ENCODE results near the gene TLX1.

The TLX1 gene

DNA sequence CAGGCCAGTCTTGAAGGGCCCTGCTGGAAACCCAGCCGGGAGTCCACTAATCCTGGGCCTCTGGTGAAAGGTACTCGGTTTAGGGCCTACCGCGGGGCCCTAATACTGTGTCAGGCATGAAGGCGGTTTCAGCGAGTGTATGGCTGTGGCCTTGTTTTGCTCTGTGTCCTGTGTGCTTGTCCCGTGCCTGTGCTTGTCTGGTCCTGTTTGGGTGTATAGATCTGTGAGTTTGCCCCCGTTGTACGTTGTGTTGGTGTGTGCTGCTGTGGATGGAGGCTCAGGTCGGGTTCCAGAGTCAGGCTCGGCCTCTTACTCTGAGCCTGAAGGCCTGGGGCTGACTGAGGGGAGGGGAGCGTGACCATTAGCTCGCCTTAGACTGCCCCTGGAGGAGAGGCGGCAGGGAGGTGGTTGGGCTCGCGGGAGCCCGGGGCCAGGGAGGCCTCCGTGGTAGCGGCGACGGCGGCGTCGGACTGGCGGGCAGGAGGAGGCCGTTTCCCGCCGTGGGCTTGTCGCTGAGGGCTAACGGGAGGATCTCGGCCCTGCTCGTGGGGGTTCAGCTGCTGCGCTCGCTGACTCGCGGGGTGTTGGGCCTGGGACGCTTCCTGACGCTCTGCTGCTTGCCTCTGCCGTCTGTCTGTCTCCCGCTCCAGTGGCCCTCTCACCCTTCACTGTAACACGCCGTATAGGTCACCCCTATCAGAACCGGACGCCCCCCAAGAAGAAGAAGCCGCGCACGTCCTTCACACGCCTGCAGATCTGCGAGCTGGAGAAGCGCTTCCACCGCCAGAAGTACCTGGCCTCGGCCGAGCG is 2.6 kb downstream of the TLX1 start:
- DNase-seq (ENCODE audit: low read depth in 2 of 2, low spot score in 1 of 2) = no peak

GRCh38 chr10:101134299-101135127 is 3.4 kb downstream of the TLX1 start:
- no peak for DNase-seq (ENCODE audit: low read depth in 2 of 2, low spot score in 1 of 2)

DNA sequence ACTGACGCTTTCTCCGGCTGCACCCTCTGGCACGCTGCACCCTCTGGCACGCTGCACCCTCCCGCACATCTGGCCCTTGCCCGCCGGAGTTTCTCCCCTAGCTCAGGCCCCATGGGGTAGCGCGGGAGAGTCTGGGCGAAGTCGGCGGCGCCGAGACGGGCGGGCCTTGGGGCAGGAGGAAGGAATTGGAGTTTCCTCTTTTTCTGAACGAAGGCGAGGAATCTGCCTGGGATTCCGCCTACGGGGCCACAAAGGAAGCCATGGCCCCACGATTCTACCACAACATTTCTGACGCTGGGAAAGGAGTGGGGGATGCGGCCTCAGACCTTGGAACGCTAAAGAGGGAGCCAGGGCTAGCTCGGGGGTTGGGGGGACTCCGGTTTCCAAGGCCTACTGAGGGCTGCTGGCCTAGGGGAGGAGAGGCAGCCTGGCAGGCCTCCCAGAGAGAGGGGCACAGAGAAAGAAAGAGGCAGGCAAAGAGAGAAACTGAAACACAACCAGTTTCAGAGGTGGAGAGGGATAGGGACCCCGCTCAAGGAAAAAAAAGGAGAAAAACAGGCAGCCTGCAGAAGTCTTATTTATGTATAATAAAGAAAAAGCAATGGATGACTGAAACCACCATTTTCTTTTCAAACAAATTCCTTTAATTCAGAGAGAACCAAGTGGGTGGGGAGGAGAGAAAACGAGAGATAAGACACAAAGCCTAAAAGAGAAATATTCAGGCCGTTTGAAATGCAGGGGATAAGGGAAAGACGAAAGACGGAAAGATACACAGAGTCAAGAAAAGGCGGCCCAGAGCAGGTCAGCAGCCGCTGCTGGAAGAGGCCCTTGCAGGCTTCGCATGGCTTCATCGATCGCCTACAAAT is 4.3 kb downstream of the TLX1 start:
- DNase-seq (ENCODE audit: low read depth in 2 of 2, low spot score in 1 of 2) = no peak

- DNase-seq (ENCODE audit: low read depth in 2 of 2, low spot score in 1 of 2) = no peak
These were observed 5.1 kb downstream of the TLX1 start for GRCh38 chr10:101136007-101136707.

DNA sequence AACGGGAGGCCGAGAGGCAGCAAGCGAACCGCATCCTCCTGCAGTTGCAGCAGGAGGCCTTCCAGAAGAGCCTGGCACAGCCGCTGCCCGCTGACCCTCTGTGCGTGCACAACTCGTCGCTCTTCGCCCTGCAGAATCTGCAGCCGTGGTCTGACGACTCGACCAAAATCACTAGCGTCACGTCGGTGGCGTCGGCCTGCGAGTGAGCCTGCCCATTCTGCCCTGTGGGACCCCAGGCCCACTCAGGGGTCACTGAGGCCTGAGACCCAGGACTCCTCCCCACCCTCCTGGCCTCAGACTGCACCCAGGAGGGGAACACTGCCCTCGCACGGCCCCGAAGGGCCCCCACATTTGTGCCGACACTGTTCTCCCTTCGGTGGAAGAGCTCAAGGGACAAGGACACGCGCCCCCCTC is 5.6 kb downstream of the TLX1 start:
- DNase-seq (ENCODE audit: low read depth in 2 of 2, low spot score in 1 of 2) = no peak

DNA sequence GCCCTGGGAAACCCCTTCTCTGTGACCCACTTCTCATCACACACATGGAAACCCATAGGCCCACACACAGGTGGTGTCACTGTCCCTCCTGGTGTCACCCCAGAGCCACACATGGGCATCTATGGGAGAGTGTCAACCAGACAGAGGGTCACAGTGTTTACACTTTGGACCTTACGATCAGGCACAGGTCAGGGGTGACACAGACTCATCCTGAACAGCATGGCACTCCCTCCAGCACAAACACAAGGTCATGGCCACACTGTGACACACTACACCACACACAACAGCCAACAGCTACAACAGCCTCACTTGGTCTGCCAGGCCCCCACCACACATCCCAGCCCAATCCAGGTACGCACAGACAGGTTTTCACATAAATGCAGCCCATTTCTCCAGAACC is 6.2 kb downstream of the TLX1 start:
- DNase-seq (ENCODE audit: low read depth in 2 of 2, low spot score in 1 of 2) = no peak

- no peak for DNase-seq (ENCODE audit: low read depth in 2 of 2, low spot score in 1 of 2)
These were observed 7.8 kb downstream of the TLX1 start for GRCh38 chr10:101138788-101139420.

DNA sequence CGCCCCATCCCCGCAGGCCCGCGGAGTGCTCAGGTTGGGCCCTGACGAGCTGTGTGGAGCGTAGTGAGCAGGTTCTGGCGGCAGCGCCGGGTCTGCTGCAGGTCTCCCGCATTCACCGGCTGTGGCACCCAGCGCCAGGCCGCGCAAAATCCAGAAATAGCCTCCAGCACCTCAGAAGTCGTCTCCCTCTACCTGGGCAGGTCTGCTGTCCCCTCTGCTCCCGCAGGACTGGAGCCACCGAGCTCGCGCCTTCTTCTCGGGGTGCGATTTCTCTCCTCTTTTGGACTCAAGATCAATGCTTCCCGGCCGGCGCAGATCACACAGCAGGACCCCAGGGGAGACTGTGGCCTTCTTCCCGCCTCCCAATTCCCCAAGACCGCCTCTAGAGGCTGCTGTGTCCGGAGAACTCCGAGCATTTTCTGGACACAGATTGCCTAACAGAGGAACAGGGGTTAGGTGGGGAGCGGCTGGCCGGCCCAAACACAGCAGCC is 8.4 kb downstream of the TLX1 start:
- DNase-seq (ENCODE audit: low read depth in 2 of 2, low spot score in 1 of 2) = no peak

- DNase-seq (ENCODE audit: low read depth in 2 of 2, low spot score in 1 of 2) = no peak
These were observed 9.2 kb downstream of the TLX1 start for GRCh38 chr10:101140084-101140949.

DNA sequence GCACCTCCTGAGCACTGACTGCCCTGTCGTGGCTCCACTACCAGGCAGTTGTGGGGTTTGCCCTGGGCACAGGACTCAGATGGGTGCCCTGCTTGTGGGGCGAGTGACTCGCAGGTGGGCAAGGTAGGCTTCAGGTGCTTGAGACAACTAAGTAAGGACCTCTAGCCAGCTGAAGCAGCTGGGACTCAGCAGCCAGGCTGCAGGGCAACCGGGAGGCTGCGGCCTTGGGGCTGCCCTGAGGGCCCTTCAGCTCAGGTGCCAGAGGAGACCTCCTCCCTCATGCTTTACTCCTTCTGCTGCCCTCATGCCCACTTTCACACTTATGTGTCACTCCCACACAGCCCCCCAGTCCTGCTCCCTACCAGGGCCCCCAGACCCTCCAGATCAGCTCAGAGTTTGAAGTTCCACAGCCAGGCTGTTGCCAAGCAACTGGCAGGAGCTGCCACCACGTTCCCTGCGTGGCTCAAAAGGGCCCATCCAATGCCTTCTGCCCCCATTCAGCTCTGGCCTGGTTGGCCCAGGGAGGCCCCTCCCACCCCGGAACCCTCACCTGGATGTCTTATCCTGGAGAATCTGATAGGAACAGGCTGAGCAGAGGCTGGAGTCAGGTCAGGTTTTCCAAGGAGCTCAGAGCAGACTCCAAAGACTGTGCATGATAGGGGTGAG is 10.0 kb downstream of the TLX1 start:
- DNase-seq (ENCODE audit: low read depth in 2 of 2, low spot score in 1 of 2) = no peak

- peak; percentile 59 to 63 for DNase-seq (ENCODE audit: low read depth in 2 of 2, low spot score in 1 of 2)
These were observed 10.8 kb downstream of the TLX1 start for GRCh38 chr10:101141616-101142532.

GRCh38 chr10:101142533-101143344 is 11.6 kb downstream of the TLX1 start:
- DNase-seq (ENCODE audit: low read depth in 2 of 2, low spot score in 1 of 2) = no peak

DNA sequence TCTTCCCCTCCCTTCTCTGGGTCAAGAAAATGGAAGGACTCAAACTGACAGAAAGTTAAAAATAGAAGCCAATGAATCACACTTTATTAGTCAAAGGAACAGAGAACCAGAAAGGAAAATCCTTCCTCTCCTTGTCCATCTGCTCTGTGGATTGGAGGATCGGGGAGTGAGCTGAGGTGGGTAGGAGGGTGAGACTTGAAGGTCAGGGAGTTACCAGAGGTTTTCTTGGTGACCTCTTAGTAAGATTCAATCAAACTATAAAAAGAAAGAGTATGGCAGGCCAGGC is 12.2 kb downstream of the TLX1 start:
- DNase-seq (ENCODE audit: low read depth in 2 of 2, low spot score in 1 of 2) = no peak

GRCh38 chr10:101144053-101144452 is 13.0 kb downstream of the TLX1 start:
- no peak for DNase-seq (ENCODE audit: low read depth in 2 of 2, low spot score in 1 of 2)

DNA sequence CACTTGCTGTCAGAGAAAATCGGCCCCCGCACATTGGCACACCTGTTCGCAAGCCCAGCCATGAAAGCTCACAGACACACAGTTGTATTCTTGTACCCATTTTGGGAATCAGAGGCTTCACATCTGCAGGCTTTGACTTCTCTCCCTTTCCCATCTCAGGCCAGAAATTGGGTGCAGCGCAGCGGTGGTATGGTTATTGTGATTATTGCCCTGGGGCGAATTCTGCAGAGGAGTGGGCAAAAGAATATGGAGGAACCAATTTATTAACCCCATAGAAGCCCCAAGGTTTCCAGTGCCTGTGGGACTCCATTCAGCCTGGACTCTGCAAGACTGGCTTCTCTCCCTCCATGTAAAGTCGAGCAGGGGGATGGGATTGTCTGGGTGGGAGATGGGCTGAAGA is 14.0 kb downstream of the TLX1 start:
- DNase-seq (ENCODE audit: low read depth in 2 of 2, low spot score in 1 of 2) = no peak

- no peak for DNase-seq (ENCODE audit: low read depth in 2 of 2, low spot score in 1 of 2)
These were observed 14.8 kb downstream of the TLX1 start for GRCh38 chr10:101145750-101146391.
